HL-60 (cell line): Measurements from ENCODE around the gene ROR2.

ENCODE experiments used
- CTCF ChIP-seq: IDR thresholded peaks from one replicate; pipeline ENCODE4 v1.5.1; 2011; ENCODE audit warnings: low read length, control low read depth, inconsistent platforms; ENCODE audit not compliant: insufficient read depth
- GABPA ChIP-seq: IDR thresholded peaks from 2 replicates; pipeline ENCODE4 v1.6.1; 2012; ENCODE audit warnings: low read depth
- POLR2AphosphoS5 ChIP-seq: IDR thresholded peaks from 2 replicates; pipeline ENCODE4 v1.6.1; 2012; ENCODE audit warnings: low read depth
- REST ChIP-seq: IDR thresholded peaks from 2 replicates; pipeline ENCODE4 v1.6.1; 2012; ENCODE audit warnings: low read depth; ENCODE audit not compliant: insufficient replicate concordance
- SPI1 ChIP-seq: IDR thresholded peaks from 2 replicates; pipeline ENCODE4 v1.6.1; 2012; ENCODE audit warnings: low read depth, mild to moderate bottlenecking, borderline replicate concordance

- TF ChIP-seq CTCF: no peak
- no peak for TF ChIP-seq REST
- no peak for TF ChIP-seq SPI1
- no peak for TF ChIP-seq POLR2AphosphoS5
- no peak for TF ChIP-seq GABPA
These were observed 146.7 kb downstream of the ROR2 start for GRCh38 chr9:91803151-91803940.
